ENCODE results near the gene FGD4. TPM values are rescaled to one million over a fixed set of nuclear protein-coding genes. Genes with fewer than 3 reads are reported as not detected.

FGD4 gene
- total RNA-seq, 4 donors from 2014 or later: 32.5 to 51.4 (median 38.8) TPM

DNA sequence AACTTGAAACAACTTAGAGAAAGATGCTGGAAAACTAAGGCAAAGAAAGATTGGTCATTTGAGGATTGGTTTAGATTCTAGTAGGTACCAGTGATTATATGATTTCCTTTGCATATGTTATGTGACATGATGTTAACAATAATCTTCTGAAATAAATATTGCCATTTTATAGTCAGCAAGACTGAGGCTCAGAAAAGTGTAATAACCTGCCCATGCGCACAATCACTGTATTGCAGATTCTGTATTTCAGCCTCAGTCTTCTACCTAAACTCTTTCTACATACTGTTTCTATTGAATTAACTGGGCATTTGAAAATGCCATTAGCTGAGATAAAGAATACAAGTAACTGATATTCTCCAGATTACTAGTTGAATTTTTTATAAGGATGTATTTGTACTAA lies 61.3 kb downstream of the FGD4 start:
- 98% methylated on average over 1 of the region's 1 CpG for WGBS, 2 donors
- TF ChIP-seq POLR2A (IDR thresholded peaks at IDR 0.05): no peak
- TF ChIP-seq, protein P1, sequence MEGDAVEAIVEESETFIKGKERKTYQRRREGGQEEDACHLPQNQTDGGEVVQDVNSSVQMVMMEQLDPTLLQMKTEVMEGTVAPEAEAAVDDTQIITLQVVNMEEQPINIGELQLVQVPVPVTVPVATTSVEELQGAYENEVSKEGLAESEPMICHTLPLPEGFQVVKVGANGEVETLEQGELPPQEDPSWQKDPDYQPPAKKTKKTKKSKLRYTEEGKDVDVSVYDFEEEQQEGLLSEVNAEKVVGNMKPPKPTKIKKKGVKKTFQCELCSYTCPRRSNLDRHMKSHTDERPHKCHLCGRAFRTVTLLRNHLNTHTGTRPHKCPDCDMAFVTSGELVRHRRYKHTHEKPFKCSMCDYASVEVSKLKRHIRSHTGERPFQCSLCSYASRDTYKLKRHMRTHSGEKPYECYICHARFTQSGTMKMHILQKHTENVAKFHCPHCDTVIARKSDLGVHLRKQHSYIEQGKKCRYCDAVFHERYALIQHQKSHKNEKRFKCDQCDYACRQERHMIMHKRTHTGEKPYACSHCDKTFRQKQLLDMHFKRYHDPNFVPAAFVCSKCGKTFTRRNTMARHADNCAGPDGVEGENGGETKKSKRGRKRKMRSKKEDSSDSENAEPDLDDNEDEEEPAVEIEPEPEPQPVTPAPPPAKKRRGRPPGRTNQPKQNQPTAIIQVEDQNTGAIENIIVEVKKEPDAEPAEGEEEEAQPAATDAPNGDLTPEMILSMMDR (IDR thresholded peaks at IDR 0.05): no peak
- H3K36me3 ChIP-seq: no peaks in the 10 kb centered on the region
- H3K27ac ChIP-seq: no peak overlapping the region
- DNase-seq: no peak
- H3K27me3 ChIP-seq: no peaks in the 10 kb centered on the region
- no peaks in the 10 kb centered on the region for H3K9me3 ChIP-seq
- intact Hi-C loops (cut with DNase I): no loop called here
- peaks cover 0 to 10% of the 10 kb centered on the region in 2 donors for H3K4me1 ChIP-seq
- H3K4me3 ChIP-seq (replicated peaks in 1 of 3): no peak overlapping the region

GRCh38 chr12:32462908-32463307 lies 63.5 kb downstream of the FGD4 start:
- Histone ChIP-seq H3K9me3 (no peaks in the 10 kb centered on the region), H3K36me3 (no peaks in the 10 kb centered on the region), H3K27ac (no peak overlapping the region), H3K4me1 (peaks cover 0 to 3% of the 10 kb centered on the region in 2 donors), H3K27me3 (no peaks in the 10 kb centered on the region), H3K4me3 (replicated peaks in 1 of 3) (no peak overlapping the region)
- WGBS, 2 donors: 82 to 85% methylated on average over 2 of the region's 2 CpGs
- TF ChIP-seq, protein P1 (IDR thresholded peaks at IDR 0.05): no peak
- no peak for TF ChIP-seq POLR2A (IDR thresholded peaks at IDR 0.05)
- intact Hi-C loops (cut with DNase I): no loop called here
- DNase-seq: no peak

- H3K27ac ChIP-seq: no peak overlapping the region
- no peaks in the 10 kb centered on the region for H3K27me3 ChIP-seq
- H3K36me3 ChIP-seq: no peaks in the 10 kb centered on the region
- DNase-seq: no peak
- H3K9me3 ChIP-seq: no peaks in the 10 kb centered on the region
- TF ChIP-seq, protein P1 (IDR thresholded peaks at IDR 0.05): no peak
- no peak for TF ChIP-seq POLR2A (IDR thresholded peaks at IDR 0.05)
- intact Hi-C loops (cut with DNase I): no loop called here
- H3K4me3 ChIP-seq (replicated peaks in 1 of 3): no peak overlapping the region
- WGBS, 2 donors: 98 to 100% methylated on average over 1 of the region's 1 CpG
- H3K4me1 ChIP-seq: peaks cover 6 to 13% of the 10 kb centered on the region in 2 donors
These were observed 66.8 kb downstream of the FGD4 start for GRCh38 chr12:32466187-32466586.

- TF ChIP-seq POLR2A (IDR thresholded peaks at IDR 0.05): no peak
- TF ChIP-seq, protein P1 (IDR thresholded peaks at IDR 0.05): no peak
These were observed 67.8 kb downstream of the FGD4 start for GRCh38 chr12:32466986-32467711.

More at GRCh38 chr12:32466986-32467711, 67.8 kb downstream of the FGD4 start:
- intact Hi-C loops (cut with DNase I): no loop called here
- Histone ChIP-seq H3K4me1 (peaks cover 6 to 13% of the 10 kb centered on the region in 2 donors), H3K27ac (no peak overlapping the region), H3K4me3 (replicated peaks in 1 of 3) (no peak overlapping the region), H3K9me3 (no peaks in the 10 kb centered on the region), H3K36me3 (no peaks in the 10 kb centered on the region), H3K27me3 (no peaks in the 10 kb centered on the region)
- 68 to 91% methylated on average over 2 of the region's 2 CpGs for WGBS, 2 donors
- no peak for DNase-seq
